Psoas muscle (tissue), 8 donors: Measurements from ENCODE around the gene TEX50. TPM values are rescaled to one million over a fixed set of nuclear protein-coding genes. Genes with fewer than 3 reads are reported as not detected.
"Not testable (repeated sequence)": the region's sequence is repeated elsewhere in the genome, so short reads cannot be mapped to it uniquely, and the experiment has no call there.

Experiments used
- ATAC-seq, 4 donors: fragments of 200-7000 bp; cut with Tn5 transposase; one replicate each; pipeline ENCODE4 v1.9.1; 2020; ENCODE audit warnings: moderate library complexity in 3 of 4, mild to moderate bottlenecking in 2 of 4
- DNase-seq, 2 donors: peaks; one replicate each; pipeline ENCODE4 v3.0.0-alpha.2; 2020
- H3K27ac ChIP-seq: fragments of 200-600 bp; one replicate; pipeline ENCODE4 v1.8.0; 2022
- H3K27me3 ChIP-seq, 3 donors: fragments of 200-600 bp in 1 of 3; one replicate each; pipeline versions ENCODE4 v1.6.1 to v1.8.0; 2013 to 2022; ENCODE audit warnings: low read length in 2 of 3, mild to moderate bottlenecking in 2 of 3, moderate library complexity in 1 of 3; ENCODE audit not compliant: insufficient read depth in 3 of 3
- H3K36me3 ChIP-seq, 2 donors: fragments of 200-600 bp in 1 of 2; one replicate each; pipeline versions ENCODE4 v1.6.1 to v1.8.0; 2013 to 2022; ENCODE audit warnings: low read depth in 1 of 2, mild to moderate bottlenecking in 1 of 2, moderate library complexity in 1 of 2; ENCODE audit not compliant: insufficient read depth in 1 of 2
- H3K4me1 ChIP-seq: fragments of 200-600 bp; one replicate; pipeline ENCODE4 v1.8.0; 2022
- H3K4me3 ChIP-seq: fragments of 200-600 bp; one replicate; pipeline ENCODE4 v1.8.0; 2022; ENCODE audit warnings: mild to moderate bottlenecking
- H3K9me3 ChIP-seq: fragments of 200-600 bp; one replicate; pipeline ENCODE4 v1.8.0; 2022
- WGBS, 3 donors: extraction: QIAGEN DNeasy Blood & Tissue Kit; methylation state at CpG; one replicate each; pipeline versions ENCODE4 v1.1.6 to v1.1.7; 2013; 5-methylcytosine and 5-hydroxymethylcytosine counted together
- intact Hi-C, 2 donors: fragments of 100-400 bp; cut with DNase I; formaldehyde crosslinking; loops; one replicate each; pipeline versions ENCODE4 v1.11.0 to v1.14.2; 2022
- long read RNA-seq, 2 donors: library from polyadenylated mRNA; unstranded; transcript quantifications; one replicate each; pipeline ENCODE4 v2.0.0, GENCODE V29; 2021
- polyA plus RNA-seq, 3 donors: library from polyadenylated mRNA; stranded (reverse); fragments of 200-250 nt; gene quantifications; one replicate each; pipeline ENCODE4 v1.2.3, GENCODE V29; 2013
- total RNA-seq, 4 donors: library from RNA; stranded (reverse); fragmentation: NEBNext Ultra II Directional in 2 of 4; extraction: Animal tissue kit (Norgen Biotek cat#: 25700) in 2 of 4; gene quantifications; one replicate each; pipeline versions ENCODE4 v1.2.1 to v1.2.4, GENCODE V29; 2021 to 2023
- TF ChIP-seq, protein P1 (sequence below): fragments of 200-600 bp; IDR thresholded peaks from one replicate; pipeline ENCODE4 v1.8.0; 2022; ENCODE audit warnings: antibody characterized with exemption
- donor health status: healthy with polysubstance abuse.
- donor health status: DM: no; HTN: no; CAD: no; lungs with moderate emphysema.
- donor health status: Bipolar disorder and iron deficiency.
- donor health status: healthy.
- donor health status: DM: yes; HTN: yes; CAD: no.
- donor health status: DM: no; HTN: no; CAD: no.
- donor health status: DM: no; HTN: no; CAD: no.
- donor health status: DM: yes; HTN: yes; CAD: no.

The TEX50 gene, protein sequence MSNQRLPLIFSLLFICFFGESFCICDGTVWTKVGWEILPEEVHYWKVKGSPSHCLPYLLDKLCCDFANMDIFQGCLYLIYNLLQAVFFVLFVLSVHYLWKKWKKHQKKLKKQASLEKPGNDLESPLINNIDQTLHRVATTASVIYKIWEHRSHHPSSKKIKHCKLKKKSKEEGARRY
- total RNA-seq: not detected
- not detected for polyA plus RNA-seq
- long read RNA-seq, donor 1: 0 reads
- long read RNA-seq, donor 2: 0 reads

DNA sequence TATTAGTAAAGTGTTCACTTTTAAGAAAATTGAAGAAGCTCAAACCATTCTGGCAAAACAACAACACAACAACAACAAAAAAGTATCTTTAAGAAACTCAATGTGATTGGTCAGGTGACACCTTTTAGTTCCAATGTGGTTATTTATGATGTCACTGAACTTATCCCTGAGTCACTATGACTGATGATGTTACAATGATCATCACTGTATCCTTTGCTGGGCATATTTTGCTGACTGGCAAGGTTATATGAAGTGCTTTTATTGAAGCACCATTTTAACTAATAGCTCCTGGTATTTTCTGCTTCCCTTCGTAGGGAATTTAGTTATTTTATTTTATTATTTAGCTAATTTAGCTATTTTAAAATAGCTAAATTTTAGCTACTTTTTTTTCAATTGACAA lies at the start of gene TEX50:
TSS of gene TEX50 (plus strand) at position 223 of the 400 bp plus-strand sequence. CDS start 184 bp downstream, outside the sequence.
- DNase-seq (no peak), ATAC-seq (no peak)
- no peak within 1 kb of the TSS for H3K4me3 ChIP-seq
- TF ChIP-seq, protein P1, sequence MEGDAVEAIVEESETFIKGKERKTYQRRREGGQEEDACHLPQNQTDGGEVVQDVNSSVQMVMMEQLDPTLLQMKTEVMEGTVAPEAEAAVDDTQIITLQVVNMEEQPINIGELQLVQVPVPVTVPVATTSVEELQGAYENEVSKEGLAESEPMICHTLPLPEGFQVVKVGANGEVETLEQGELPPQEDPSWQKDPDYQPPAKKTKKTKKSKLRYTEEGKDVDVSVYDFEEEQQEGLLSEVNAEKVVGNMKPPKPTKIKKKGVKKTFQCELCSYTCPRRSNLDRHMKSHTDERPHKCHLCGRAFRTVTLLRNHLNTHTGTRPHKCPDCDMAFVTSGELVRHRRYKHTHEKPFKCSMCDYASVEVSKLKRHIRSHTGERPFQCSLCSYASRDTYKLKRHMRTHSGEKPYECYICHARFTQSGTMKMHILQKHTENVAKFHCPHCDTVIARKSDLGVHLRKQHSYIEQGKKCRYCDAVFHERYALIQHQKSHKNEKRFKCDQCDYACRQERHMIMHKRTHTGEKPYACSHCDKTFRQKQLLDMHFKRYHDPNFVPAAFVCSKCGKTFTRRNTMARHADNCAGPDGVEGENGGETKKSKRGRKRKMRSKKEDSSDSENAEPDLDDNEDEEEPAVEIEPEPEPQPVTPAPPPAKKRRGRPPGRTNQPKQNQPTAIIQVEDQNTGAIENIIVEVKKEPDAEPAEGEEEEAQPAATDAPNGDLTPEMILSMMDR: no peak
- no peaks in the 10 kb centered on the region for H3K4me1 ChIP-seq
- H3K36me3 ChIP-seq: no peaks in the 10 kb centered on the region
- WGBS, 3 donors: 75 to 85% (median 83%) methylated on average over 1 of the region's 1 CpG
- no peaks in the 10 kb centered on the region for H3K27me3 ChIP-seq
- no peak within 1 kb of the TSS for H3K27ac ChIP-seq
- intact Hi-C loops: no loop called here
- no peaks in the 10 kb centered on the region for H3K9me3 ChIP-seq

DNA sequence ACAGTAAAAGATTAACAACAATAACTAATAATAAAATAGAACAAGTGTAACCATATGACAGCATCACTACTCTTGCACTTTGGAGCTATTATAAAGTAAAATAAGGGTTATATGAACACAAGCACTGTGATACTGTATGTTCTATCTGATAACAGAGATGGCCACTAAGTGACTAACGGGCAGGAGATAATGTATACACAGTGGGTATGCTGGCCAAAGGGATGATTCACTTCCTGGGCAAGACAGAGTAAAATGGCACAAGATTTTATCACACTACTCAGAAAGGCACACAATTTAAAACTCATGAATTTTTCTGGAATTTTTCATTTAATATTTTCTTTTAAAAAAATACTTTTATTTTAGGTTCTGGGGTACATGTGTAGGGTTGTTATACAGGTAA lies 44.6 kb upstream of the TEX50 start:
- TF ChIP-seq, protein P1: no peak
- no peaks in the 10 kb centered on the region for H3K9me3 ChIP-seq
- no peak overlapping the region for H3K27ac ChIP-seq
- H3K36me3 ChIP-seq: no peaks in the 10 kb centered on the region
- intact Hi-C loops: no loop called here
- no peak for ATAC-seq
- H3K4me1 ChIP-seq: no peaks in the 10 kb centered on the region
- H3K4me3 ChIP-seq: no peak overlapping the region
- WGBS, 3 donors: 48 to 69% (median 51%) methylated on average over 1 of the region's 1 CpG
- no peaks in the 10 kb centered on the region for H3K27me3 ChIP-seq
- no peak for DNase-seq

DNA sequence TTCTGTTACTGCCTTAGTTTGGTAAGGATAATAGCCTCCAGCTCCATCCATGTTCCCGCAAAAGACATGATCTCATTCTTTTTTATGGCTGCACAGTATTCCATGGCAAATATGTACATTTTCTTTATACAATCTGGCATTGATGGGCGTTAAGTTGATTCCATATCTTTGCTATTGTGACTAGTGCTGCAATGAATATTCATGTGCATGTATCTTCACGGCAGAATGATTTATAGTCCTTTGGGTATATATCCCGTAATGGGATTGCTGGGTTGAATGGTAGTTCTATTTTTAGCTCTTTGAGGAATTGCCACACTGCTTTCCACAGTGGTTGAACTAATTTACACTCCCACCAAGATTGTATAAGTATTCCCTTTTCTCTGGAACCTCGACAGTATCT lies 44.0 kb upstream of the TEX50 start:
- intact Hi-C loops, H3K27ac ChIP-seq, H3K9me3 ChIP-seq, H3K36me3 ChIP-seq, ATAC-seq, DNase-seq, H3K27me3 ChIP-seq, H3K4me1 ChIP-seq, H3K4me3 ChIP-seq: not testable (repeated sequence)
- WGBS, 3 donors: 67 to 79% (median 71%) methylated on average over 5 of the region's 5 CpGs

DNA sequence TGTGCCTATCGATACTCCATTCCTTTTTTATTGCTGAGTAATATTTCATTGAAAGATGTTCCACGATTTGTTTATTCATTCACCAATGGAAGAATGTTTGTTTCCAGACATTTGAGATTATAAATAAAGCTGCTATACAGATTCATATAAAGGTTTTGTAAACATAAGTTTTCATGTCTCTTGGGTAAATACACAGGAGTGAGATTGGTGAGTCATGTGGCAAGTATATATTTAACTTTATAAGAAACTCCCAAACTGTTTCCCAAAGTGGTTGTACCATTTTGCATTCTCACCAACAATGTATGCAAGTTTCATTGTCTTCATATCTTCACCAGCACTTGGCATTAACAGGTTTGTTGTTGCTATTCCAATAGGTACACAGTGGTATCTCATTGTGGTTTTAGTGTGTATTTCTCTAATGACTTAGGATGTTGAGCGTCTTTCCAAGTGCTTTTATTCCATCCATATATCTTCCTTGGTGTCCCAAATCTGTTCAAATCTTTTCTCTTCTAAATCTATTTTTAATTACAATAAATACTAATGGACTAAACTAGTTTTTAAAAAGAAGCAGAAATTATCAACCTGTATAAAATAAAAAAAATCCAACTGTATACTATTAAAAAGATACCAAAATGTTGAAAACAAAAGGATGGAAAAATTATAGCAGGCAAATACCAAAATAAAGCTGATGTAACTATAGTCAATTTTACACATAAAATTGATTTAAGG lies 38.9 kb upstream of the TEX50 start:
- DNase-seq (no peak), ATAC-seq (no peak)
- Histone ChIP-seq H3K27ac (no peak overlapping the region), H3K36me3 (no peaks in the 10 kb centered on the region), H3K4me3 (no peak overlapping the region), H3K4me1 (no peaks in the 10 kb centered on the region), H3K9me3 (no peaks in the 10 kb centered on the region), H3K27me3 (no peaks in the 10 kb centered on the region)
- intact Hi-C loops: no loop called here
- WGBS, 3 donors: 85 to 95% (median 87%) methylated on average over 3 of the region's 3 CpGs
- TF ChIP-seq, protein P1: no peak

DNA sequence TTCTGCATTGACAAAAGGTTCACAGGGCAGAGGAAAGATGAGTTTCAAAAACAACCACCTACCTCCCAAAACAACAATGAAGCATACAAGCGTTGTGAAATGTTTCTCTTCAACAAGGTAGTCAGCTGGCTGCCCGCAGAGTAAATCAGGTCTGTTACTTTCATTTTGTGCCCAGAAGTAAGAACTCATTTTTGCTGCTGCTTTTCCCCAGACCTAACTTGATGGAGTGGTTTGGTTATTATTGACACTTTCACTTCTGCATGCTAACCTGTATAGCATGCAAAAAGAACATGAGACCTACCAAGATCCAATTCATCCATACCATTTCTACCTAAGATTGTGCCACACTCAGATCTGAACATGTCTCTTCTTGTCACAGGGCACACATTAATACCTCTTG lies 33.5 kb upstream of the TEX50 start:
- H3K27me3 ChIP-seq: no peaks in the 10 kb centered on the region
- H3K4me3 ChIP-seq: no peak overlapping the region
- TF ChIP-seq, protein P1: no peak
- DNase-seq (no peak), ATAC-seq (no peak)
- no peak overlapping the region for H3K27ac ChIP-seq
- H3K9me3 ChIP-seq: no peaks in the 10 kb centered on the region
- intact Hi-C loops: no loop called here
- H3K36me3 ChIP-seq: no peaks in the 10 kb centered on the region
- WGBS, 3 donors: 84 to 88% (median 87%) methylated on average over 2 of the region's 2 CpGs
- no peaks in the 10 kb centered on the region for H3K4me1 ChIP-seq
